Measurements from ENCODE around the gene PARP16.

The PARP16 gene

GRCh38 chr15:65211482-65211982 lies 75.2 kb downstream of the PARP16 start:
- DNase-seq, result no peak
- intact Hi-C loops (cut with DNase I), result no loop called here

GRCh38 chr15:65210770-65211481 lies 75.8 kb downstream of the PARP16 start, which contains the start of gene CILP:
TSS of gene CILP (minus strand) at chr15:65211473. CDS start at chr15:65209755, 1,718 bp downstream.
- DNase-seq, result no peak
- intact Hi-C loops (cut with DNase I), result no loop called here

- intact Hi-C loops (cut with DNase I), result no loop called here
- no peak for DNase-seq
Measured at GRCh38 chr15:65209701-65210643, 76.7 kb downstream of the PARP16 start.

- DNase-seq, result no peak
- intact Hi-C loops (cut with DNase I), result no loop called here
Measured at GRCh38 chr15:65208647-65209046, 78.0 kb downstream of the PARP16 start.
